Neural progenitor cell (in vitro differentiated cells): ENCODE data around the gene RIMS1. TPM values are rescaled to one million over a fixed set of nuclear protein-coding genes. Genes with fewer than 3 reads are reported as not detected.

Experiments
- DNase-seq: peaks from one replicate; pipeline ENCODE4 v3.0.0-alpha.2; 2016; ENCODE audit warnings: low spot score
- H2AFZ ChIP-seq: fragments of 200-600 bp; sonication (generic); replicated peaks from 2 replicates; pipeline ENCODE4 v1.6.1; 2016; ENCODE audit warnings: antibody characterized with exemption
- H3F3A ChIP-seq: fragments of 200-600 bp; sonication (generic); 2 replicates; pipeline ENCODE4 v1.6.1; 2016; ENCODE audit warnings: antibody characterized with exemption, low read depth
- H3K27ac ChIP-seq: fragments of 200-600 bp; sonication (generic); 2 replicates; pipeline ENCODE4 v1.5.1; 2016; ENCODE audit warnings: mild to moderate bottlenecking
- H3K27me3 ChIP-seq: fragments of 200-600 bp; sonication (generic); 2 replicates; pipeline ENCODE4 v1.6.1; 2016; ENCODE audit warnings: mild to moderate bottlenecking, moderate library complexity
- H3K36me3 ChIP-seq: fragments of 200-600 bp; sonication (generic); 2 replicates; pipeline ENCODE4 v1.5.1; 2016
- H3K4me1 ChIP-seq: fragments of 200-600 bp; sonication (generic); 2 replicates; pipeline ENCODE4 v1.6.1; 2016; ENCODE audit warnings: mixed run types
- H3K4me2 ChIP-seq: fragments of 200-600 bp; sonication (generic); 2 replicates; pipeline ENCODE4 v1.6.1; 2016
- H3K4me3 ChIP-seq: fragments of 200-600 bp; sonication (generic); 2 replicates; pipeline ENCODE4 v1.5.1; 2016
- H3K79me2 ChIP-seq: fragments of 200-600 bp; sonication (generic); 2 replicates; pipeline ENCODE4 v1.6.1; 2016; ENCODE audit warnings: low read depth
- H3K9ac ChIP-seq: fragments of 200-600 bp; sonication (generic); 2 replicates; pipeline ENCODE4 v1.6.1; 2016
- H3K9me3 ChIP-seq: fragments of 200-600 bp; sonication (generic); 2 replicates; pipeline ENCODE4 v1.5.1; 2016; ENCODE audit warnings: low read depth
- H4K20me1 ChIP-seq: fragments of 200-600 bp; sonication (generic); 2 replicates; pipeline ENCODE4 v1.6.1; 2016; ENCODE audit warnings: low read depth
- H3K27ac Mint-ChIP-seq: 3 replicates; pipeline ENCODE4 v1.8.0; 2021; ENCODE audit warnings: mixed read lengths
- H3K27me3 Mint-ChIP-seq: 2 replicates; pipeline ENCODE4 v1.8.0; 2022; ENCODE audit warnings: low read depth, mild to moderate bottlenecking, inconsistent platforms, moderate library complexity, mixed read lengths; ENCODE audit not compliant: insufficient read depth
- H3K36me3 Mint-ChIP-seq: 3 replicates; pipeline ENCODE4 v1.8.0; 2021; ENCODE audit warnings: mixed read lengths
- H3K4me1 Mint-ChIP-seq: 3 replicates; pipeline ENCODE4 v1.8.0; 2021; ENCODE audit warnings: mixed read lengths
- H3K4me3 Mint-ChIP-seq: 3 replicates; pipeline ENCODE4 v1.8.0; 2021; ENCODE audit warnings: mild to moderate bottlenecking, moderate library complexity, mixed read lengths
- H3K9me3 Mint-ChIP-seq: 3 replicates; pipeline ENCODE4 v1.8.0; 2020; ENCODE audit warnings: mixed read lengths
- EZH2 ChIP-seq: fragments of 200-600 bp; sonication (generic); IDR thresholded peaks from 2 replicates; pipeline ENCODE4 v1.6.1; 2017; ENCODE audit warnings: antibody characterized with exemption, mild to moderate bottlenecking, moderate library complexity
- EZH2phosphoT487 ChIP-seq: fragments of 200-600 bp; sonication (generic); IDR thresholded peaks from 2 replicates; pipeline ENCODE4 v1.6.1; 2017; ENCODE audit warnings: antibody characterized with exemption
- total RNA-seq: library from RNA; depleted of rRNA; stranded (reverse); fragments of >200 nt; gene quantifications from 2 replicates; pipeline ENCODE4 v1.2.3, GENCODE V29; 2015; ENCODE audit warnings: low replicate concordance
- TF ChIP-seq, protein P1 (sequence below): fragments of 200-600 bp; sonication (generic); IDR thresholded peaks from 2 replicates; pipeline ENCODE4 v1.5.1; 2017; ENCODE audit warnings: antibody characterized with exemption, mild to moderate bottlenecking

RIMS1 gene
- total RNA-seq, 1 donor from 2014 or later: 2.5 TPM

DNA sequence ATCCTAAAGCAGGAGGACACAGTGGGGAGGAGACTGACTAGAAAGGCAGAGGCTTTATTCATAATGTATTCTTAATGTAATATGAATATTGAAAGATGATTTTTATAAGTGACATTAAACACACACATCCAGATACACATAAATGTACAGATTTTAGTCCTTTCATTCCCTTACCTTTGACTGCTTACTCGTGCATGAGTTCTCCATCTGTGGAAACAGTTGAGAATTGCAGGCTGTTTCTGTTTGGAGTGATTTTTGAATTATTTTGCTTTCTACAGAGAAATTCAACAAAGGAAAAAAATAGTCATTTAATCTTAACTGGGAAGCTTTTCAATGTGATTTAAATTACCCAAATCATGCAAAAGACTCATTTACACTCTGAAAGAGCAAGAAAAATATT lies 136.5 kb downstream of the RIMS1 start:
- no peak overlapping the region for H3K4me3 Mint-ChIP-seq
- DNase-seq: no peak
- Histone ChIP-seq H3K4me2 (no peak overlapping the region), H4K20me1 (no peaks in the 10 kb centered on the region), H3K4me3 (no peak overlapping the region), H3K9ac (no peak overlapping the region), H3K27ac (no peak overlapping the region), H3K27me3 (no peaks in the 10 kb centered on the region), H2AFZ (no peak overlapping the region), H3F3A (no peaks in the 10 kb centered on the region), H3K36me3 (no peaks in the 10 kb centered on the region), H3K79me2 (no peaks in the 10 kb centered on the region), H3K9me3 (no peaks in the 10 kb centered on the region), H3K4me1 (no peaks in the 10 kb centered on the region)
- H3K9me3 Mint-ChIP-seq: no peaks in the 10 kb centered on the region
- H3K4me1 Mint-ChIP-seq: no peaks in the 10 kb centered on the region
- TF ChIP-seq EZH2 (no peak), EZH2phosphoT487 (no peak)
- TF ChIP-seq, protein P1, sequence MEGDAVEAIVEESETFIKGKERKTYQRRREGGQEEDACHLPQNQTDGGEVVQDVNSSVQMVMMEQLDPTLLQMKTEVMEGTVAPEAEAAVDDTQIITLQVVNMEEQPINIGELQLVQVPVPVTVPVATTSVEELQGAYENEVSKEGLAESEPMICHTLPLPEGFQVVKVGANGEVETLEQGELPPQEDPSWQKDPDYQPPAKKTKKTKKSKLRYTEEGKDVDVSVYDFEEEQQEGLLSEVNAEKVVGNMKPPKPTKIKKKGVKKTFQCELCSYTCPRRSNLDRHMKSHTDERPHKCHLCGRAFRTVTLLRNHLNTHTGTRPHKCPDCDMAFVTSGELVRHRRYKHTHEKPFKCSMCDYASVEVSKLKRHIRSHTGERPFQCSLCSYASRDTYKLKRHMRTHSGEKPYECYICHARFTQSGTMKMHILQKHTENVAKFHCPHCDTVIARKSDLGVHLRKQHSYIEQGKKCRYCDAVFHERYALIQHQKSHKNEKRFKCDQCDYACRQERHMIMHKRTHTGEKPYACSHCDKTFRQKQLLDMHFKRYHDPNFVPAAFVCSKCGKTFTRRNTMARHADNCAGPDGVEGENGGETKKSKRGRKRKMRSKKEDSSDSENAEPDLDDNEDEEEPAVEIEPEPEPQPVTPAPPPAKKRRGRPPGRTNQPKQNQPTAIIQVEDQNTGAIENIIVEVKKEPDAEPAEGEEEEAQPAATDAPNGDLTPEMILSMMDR: no peak
- no peak overlapping the region for H3K27ac Mint-ChIP-seq
- no peaks in the 10 kb centered on the region for H3K27me3 Mint-ChIP-seq
- H3K36me3 Mint-ChIP-seq: no peaks in the 10 kb centered on the region

DNA sequence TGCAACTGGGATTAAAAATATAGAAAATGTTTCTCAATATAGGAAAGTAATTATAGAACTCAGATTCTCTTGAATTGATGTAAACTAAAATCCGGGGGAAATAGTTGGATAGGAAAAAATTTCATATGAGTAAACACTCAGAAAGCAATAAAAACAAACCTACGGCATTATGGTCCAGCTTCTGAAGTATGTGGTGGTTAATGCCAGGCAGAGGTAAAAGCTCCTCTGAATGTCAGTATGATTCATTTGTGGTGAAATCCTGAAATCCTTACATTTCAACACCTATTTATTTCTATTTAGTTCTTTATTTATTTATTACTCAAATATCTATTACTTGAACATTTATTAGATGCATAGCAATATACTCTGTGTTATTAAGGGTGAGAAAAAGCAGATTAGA lies 145.1 kb downstream of the RIMS1 start:
- Mint-ChIP-seq H3K36me3 (no peaks in the 10 kb centered on the region), H3K27ac (no peak overlapping the region), H3K9me3 (no peaks in the 10 kb centered on the region), H3K27me3 (no peaks in the 10 kb centered on the region), H3K4me3 (no peak overlapping the region), H3K4me1 (no peaks in the 10 kb centered on the region)
- no peak for DNase-seq
- H4K20me1 ChIP-seq: no peaks in the 10 kb centered on the region
- H3K4me1 ChIP-seq: no peaks in the 10 kb centered on the region
- H3K27me3 ChIP-seq: no peaks in the 10 kb centered on the region
- H3K79me2 ChIP-seq: no peaks in the 10 kb centered on the region
- H3K4me2 ChIP-seq: no peak overlapping the region
- no peak overlapping the region for H3K27ac ChIP-seq
- H3K9ac ChIP-seq: no peak overlapping the region
- no peak overlapping the region for H3K4me3 ChIP-seq
- no peaks in the 10 kb centered on the region for H3K36me3 ChIP-seq
- no peaks in the 10 kb centered on the region for H3F3A ChIP-seq
- no peaks in the 10 kb centered on the region for H3K9me3 ChIP-seq
- TF ChIP-seq EZH2 (no peak), EZH2phosphoT487 (no peak)
- TF ChIP-seq, protein P1: no peak
- H2AFZ ChIP-seq: no peak overlapping the region

DNA sequence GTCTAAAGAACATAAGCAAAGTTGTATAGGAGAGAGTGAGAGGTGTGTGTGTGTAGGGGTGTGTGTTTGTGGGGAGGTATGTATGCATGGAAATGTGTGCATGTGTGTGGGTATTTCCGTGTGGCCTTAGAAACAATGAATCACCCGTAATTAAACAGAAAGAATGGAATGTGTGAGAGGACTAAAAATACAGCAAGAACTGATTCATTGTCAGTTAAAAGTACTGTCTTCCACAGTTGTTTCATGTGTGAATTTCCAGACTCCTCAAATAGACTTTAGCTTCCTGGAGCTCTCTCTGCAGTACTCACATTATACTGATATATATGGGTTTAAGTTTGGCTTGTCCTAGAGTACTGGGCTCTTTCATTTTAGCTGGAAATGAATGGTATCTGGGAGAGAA lies 145.7 kb downstream of the RIMS1 start:
- H3F3A ChIP-seq: no peaks in the 10 kb centered on the region
- Mint-ChIP-seq H3K36me3 (no peaks in the 10 kb centered on the region), H3K9me3 (no peaks in the 10 kb centered on the region), H3K4me1 (no peaks in the 10 kb centered on the region), H3K27me3 (no peaks in the 10 kb centered on the region), H3K27ac (no peak overlapping the region), H3K4me3 (no peak overlapping the region)
- H4K20me1 ChIP-seq: no peaks in the 10 kb centered on the region
- H3K27me3 ChIP-seq: no peaks in the 10 kb centered on the region
- H3K27ac ChIP-seq: no peak overlapping the region
- no peak for TF ChIP-seq EZH2phosphoT487
- TF ChIP-seq, protein P1: no peak
- TF ChIP-seq EZH2: no peak
- H3K36me3 ChIP-seq: no peaks in the 10 kb centered on the region
- H3K4me3 ChIP-seq: no peak overlapping the region
- no peak overlapping the region for H2AFZ ChIP-seq
- no peaks in the 10 kb centered on the region for H3K79me2 ChIP-seq
- no peaks in the 10 kb centered on the region for H3K4me1 ChIP-seq
- no peak overlapping the region for H3K4me2 ChIP-seq
- DNase-seq: no peak
- H3K9ac ChIP-seq: no peak overlapping the region
- no peaks in the 10 kb centered on the region for H3K9me3 ChIP-seq
